ENCODE data around the gene NFIB. TPM values are rescaled to one million over a fixed set of nuclear protein-coding genes. Genes with fewer than 3 reads are reported as not detected.

Gene NFIB
- total RNA-seq, 4 donors from 2014 or later = 40.2 to 150 (median 83.7) TPM

- Histone ChIP-seq H3K27me3 (no peaks in the 10 kb centered on the region), H3K4me1 (no peaks in the 10 kb centered on the region), H3K9me3 (no peaks in the 10 kb centered on the region), H3K4me3 (no peak overlapping the region), H3K36me3 (no peaks in the 10 kb centered on the region), H3K27ac (no peak overlapping the region)
- no peak for DNase-seq
- intact Hi-C loops (cut with DNase I; ENCODE audit: low total_unique reads) = no loop called here
- WGBS, 2 donors (ENCODE audit: low coverage in 1 of 2) = 44 to 46% methylated on average over 7 of the region's 7 CpGs
- TF ChIP-seq CTCF (IDR thresholded peaks at IDR 0.05) = no peak
- no peak for TF ChIP-seq POLR2AphosphoS5 (IDR thresholded peaks at IDR 0.05)
- no peak for TF ChIP-seq EP300 (IDR thresholded peaks at IDR 0.05; ENCODE audit: low read depth)
- TF ChIP-seq POLR2A (IDR thresholded peaks at IDR 0.05) = no peak
- in situ Hi-C loops (cut with MboI; ENCODE audit: low pct_ligation_motif_present in 1 of 4, low pct_unique_long_range_greater_than_20kb in 1 of 4, low sequenced_read_pairs in 3 of 4) = no loop called here
Measured at GRCh38 chr9:14263707-14264483, 50.0 kb downstream of the NFIB start.

- in situ Hi-C loops (cut with MboI; ENCODE audit: low pct_ligation_motif_present in 1 of 4, low pct_unique_long_range_greater_than_20kb in 1 of 4, low sequenced_read_pairs in 3 of 4) = no loop called here
- no peak for DNase-seq
- Histone ChIP-seq H3K4me3 (no peak overlapping the region), H3K9me3 (no peaks in the 10 kb centered on the region), H3K36me3 (no peaks in the 10 kb centered on the region), H3K27ac (no peak overlapping the region), H3K27me3 (no peaks in the 10 kb centered on the region), H3K4me1 (peaks cover 0 to 10% (median 0%) of the 10 kb centered on the region in 4 donors)
- no peak for TF ChIP-seq POLR2AphosphoS5 (IDR thresholded peaks at IDR 0.05)
- no peak for TF ChIP-seq EP300 (IDR thresholded peaks at IDR 0.05; ENCODE audit: low read depth)
- no peak for TF ChIP-seq CTCF (IDR thresholded peaks at IDR 0.05)
- TF ChIP-seq POLR2A (IDR thresholded peaks at IDR 0.05) = no peak
- intact Hi-C loops (cut with DNase I; ENCODE audit: low total_unique reads) = no loop called here
- WGBS, 2 donors (ENCODE audit: low coverage in 1 of 2) = 66 to 78% methylated on average over 2 of the region's 2 CpGs
Measured at GRCh38 chr9:14262827-14263226, 51.1 kb downstream of the NFIB start.

- no peak overlapping the region for H3K4me3 ChIP-seq
- no peaks in the 10 kb centered on the region for H3K9me3 ChIP-seq
- intact Hi-C loops (cut with DNase I; ENCODE audit: low total_unique reads) (no loop called here), in situ Hi-C loops (cut with MboI; ENCODE audit: low pct_ligation_motif_present in 1 of 4, low pct_unique_long_range_greater_than_20kb in 1 of 4, low sequenced_read_pairs in 3 of 4) (no loop called here)
- WGBS, 2 donors (ENCODE audit: low coverage in 1 of 2) = 63% methylated on average over 2 of the region's 2 CpGs; no CpG with 5 or more reads in 1 of the 2 donors
- no peak for DNase-seq
- no peaks in the 10 kb centered on the region for H3K36me3 ChIP-seq
- H3K27ac ChIP-seq = no peak overlapping the region
- TF ChIP-seq POLR2A (IDR thresholded peaks at IDR 0.05) (no peak), EP300 (IDR thresholded peaks at IDR 0.05; ENCODE audit: low read depth) (no peak), POLR2AphosphoS5 (IDR thresholded peaks at IDR 0.05) (no peak), CTCF (IDR thresholded peaks at IDR 0.05) (no peak)
- H3K27me3 ChIP-seq = no peaks in the 10 kb centered on the region
- H3K4me1 ChIP-seq = peaks cover 0 to 13% (median 2%) of the 10 kb centered on the region in 4 donors
Measured at GRCh38 chr9:14261616-14262015, 52.3 kb downstream of the NFIB start.

- in situ Hi-C loops (cut with MboI; ENCODE audit: low pct_ligation_motif_present in 1 of 4, low pct_unique_long_range_greater_than_20kb in 1 of 4, low sequenced_read_pairs in 3 of 4) = no loop called here
- Histone ChIP-seq H3K36me3 (no peaks in the 10 kb centered on the region), H3K4me1 (peaks cover 0 to 21% (median 3%) of the 10 kb centered on the region in 4 donors), H3K27me3 (no peaks in the 10 kb centered on the region), H3K9me3 (no peaks in the 10 kb centered on the region), H3K4me3 (no peak overlapping the region), H3K27ac (no peak overlapping the region)
- 84 to 89% methylated on average over 3 to 4 of the region's 4 CpGs for WGBS, 2 donors (ENCODE audit: low coverage in 1 of 2)
- no peak for DNase-seq
- TF ChIP-seq POLR2AphosphoS5 (IDR thresholded peaks at IDR 0.05) = no peak
- no peak for TF ChIP-seq EP300 (IDR thresholded peaks at IDR 0.05; ENCODE audit: low read depth)
- TF ChIP-seq CTCF (IDR thresholded peaks at IDR 0.05) = no peak
- TF ChIP-seq POLR2A (IDR thresholded peaks at IDR 0.05) = no peak
- intact Hi-C loops (cut with DNase I; ENCODE audit: low total_unique reads) = no loop called here
Measured at GRCh38 chr9:14260101-14260500, 53.8 kb downstream of the NFIB start.
